ENCODE results near the gene TBC1D21.

The TBC1D21 gene

DNA sequence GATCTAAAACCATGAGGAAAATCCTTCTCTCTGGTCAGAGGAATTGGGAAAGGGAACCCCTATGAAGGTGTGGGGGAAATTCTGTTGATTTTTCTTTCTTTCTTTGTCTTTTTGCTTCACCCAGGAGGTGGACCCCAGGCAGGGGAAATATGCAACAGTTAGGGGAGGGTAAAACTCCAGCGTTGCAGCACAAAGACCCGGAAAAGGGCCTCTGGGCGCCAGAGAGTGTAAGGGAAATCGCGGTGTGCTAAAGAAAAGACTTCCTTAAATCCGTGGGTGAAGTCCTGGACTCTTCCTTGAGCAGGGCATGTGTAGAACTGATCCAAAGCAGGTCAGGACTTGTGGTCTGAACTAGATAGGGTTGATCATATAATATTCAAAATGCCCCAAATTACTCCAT is 11.1 kb upstream of the TBC1D21 start:
- no peak for DNase-seq

GRCh38 chr15:73865379-73865778 is 8.0 kb upstream of the TBC1D21 start:
- DNase-seq = no peak

DNA sequence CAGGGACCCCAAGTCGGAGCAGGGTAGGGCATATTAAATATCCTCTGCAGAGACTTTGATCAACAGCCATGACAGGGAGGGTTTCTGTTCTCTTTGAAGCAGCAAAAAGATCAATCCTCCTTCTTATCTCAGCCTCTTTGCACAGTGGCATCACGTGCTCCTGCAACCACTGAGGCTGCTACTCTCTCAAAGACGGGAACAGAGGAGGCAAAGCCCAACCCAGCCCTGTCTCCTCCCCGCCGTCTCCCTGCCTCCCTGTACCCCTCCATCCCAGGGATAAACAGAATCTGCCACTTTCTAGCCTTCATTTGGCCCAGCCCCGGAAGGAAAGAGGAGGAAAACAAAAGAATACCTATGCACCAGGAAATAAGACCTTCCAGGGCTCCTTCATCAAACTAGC is 7.5 kb upstream of the TBC1D21 start:
- no peak for DNase-seq

GRCh38 chr15:73866481-73866880 is 6.9 kb upstream of the TBC1D21 start:
- no peak for DNase-seq

- no peak for DNase-seq
Measured at GRCh38 chr15:73866881-73867410, 6.4 kb upstream of the TBC1D21 start.

GRCh38 chr15:73867426-73867825 is 5.9 kb upstream of the TBC1D21 start:
- no peak for DNase-seq

- no peak for DNase-seq
Measured at GRCh38 chr15:73867956-73868355, 5.4 kb upstream of the TBC1D21 start.

DNA sequence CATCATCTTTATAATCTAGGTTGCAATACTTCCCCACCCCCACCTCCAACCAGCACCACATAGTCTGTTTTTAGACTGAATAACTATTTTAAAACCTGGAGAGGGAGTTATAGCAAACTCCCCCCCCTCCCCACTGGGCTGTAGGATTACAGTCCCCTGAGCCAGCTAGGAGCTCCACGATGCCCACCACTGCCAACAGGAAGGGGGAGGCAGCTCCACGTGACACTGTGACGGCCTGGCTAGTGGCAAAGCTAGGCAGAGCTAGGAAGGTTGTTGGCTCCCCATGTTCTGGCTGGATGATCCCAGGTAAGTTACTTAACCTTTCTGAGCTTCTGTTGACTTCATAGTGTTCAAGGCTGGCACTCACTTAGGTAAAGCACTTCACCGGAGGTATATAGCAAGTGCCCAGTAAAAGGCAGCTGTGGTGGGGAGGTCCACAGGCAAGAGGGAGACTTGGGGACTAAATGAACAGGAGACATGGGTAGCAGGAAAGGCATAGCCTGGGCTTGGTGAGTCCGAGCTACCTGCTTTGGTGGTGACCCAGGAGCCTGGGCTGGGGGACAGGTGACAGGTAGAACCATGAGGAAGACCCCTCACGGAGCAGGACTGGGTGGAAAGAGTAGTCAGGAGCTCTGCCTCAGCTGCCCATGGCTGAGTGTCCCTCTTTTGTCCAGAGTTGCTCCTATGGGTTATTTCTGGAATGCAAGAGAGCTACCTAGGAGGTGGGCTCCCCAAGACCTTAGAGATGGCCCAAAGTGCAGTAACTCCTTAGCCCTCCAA is 4.0 kb upstream of the TBC1D21 start:
- no peak for DNase-seq

- no peak for DNase-seq
Measured at GRCh38 chr15:73870700-73871408, 2.5 kb upstream of the TBC1D21 start.

DNA sequence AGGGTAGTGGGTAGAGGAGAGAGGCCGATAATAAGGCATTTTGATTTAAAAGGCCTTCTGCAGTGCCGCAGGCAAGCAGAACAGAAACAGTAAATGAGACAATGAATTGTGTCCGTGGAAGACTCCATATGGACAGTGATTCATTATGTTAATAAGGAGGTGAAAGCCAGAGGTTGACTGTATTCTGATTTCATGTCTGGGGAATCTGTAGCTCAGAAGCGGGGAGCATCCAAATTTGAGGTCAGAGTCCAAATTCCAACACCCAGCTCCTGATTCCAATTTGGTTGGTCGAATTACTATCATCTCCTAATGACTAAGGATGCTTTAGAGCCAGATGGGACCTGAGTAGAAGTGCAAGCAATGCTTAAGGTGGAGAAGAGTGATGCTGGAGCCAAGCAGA is 1.0 kb upstream of the TBC1D21 start:
- no peak for DNase-seq

- DNase-seq = peak in 1 of 2 experiments; percentile 11
Measured at GRCh38 chr15:73873889-73874511, 636 bp downstream of the TBC1D21 start.

DNA sequence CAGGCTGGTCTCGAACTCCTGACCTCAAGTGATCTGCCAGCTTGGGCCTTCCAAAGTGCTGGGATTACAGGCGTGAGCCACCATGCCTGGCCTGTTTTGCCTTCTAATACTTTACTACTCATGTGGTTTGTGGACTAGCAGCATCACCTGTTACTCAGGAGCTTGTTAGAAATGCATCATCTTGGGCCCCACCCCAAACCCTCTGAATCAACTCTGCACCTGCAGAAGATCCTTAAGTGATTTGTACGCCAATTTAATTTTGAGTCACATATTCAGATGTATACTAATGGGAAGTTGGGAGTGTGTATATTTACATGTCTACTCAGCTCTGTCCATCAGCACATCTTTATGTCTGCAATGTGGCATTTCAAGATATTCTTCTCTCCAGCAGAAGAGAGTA is 6.1 kb downstream of the TBC1D21 start:
- DNase-seq = no peak

DNA sequence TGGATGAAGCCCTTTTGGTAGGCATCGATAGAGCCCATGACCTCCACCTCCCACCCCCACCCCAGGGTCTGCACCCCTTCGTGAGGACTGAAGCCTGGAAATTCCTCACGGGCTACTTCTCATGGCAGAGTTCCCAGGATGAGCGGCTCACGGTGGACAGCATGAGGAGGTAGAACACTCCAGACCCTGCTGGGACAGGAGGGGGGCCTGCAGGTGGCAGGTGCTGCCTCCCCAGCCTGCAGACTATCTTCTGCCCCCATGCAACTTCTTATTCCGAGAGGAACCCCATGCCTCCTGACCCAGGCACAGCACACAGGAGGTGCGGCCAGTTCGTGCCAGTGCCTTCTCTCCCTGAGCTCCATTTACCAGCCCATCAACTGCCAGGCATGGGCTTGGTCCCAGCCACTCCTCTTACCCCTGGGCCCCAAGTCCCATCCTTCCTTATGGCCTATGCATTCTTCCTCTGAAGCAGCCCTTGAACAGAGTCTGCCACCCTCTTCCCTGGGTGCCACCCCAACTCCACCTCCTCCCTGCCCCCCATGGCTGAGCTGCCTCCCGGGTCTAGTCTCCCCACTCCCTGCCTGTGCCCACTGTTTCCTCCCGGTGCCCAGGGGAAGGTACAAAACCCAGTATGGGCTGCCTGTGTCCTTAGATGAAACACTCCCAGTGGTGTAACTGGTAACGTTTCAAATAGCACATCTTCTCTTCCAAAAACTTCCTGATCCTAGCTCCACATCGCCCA is 8.4 kb downstream of the TBC1D21 start:
- DNase-seq = no peak

GRCh38 chr15:73882761-73883419 is 9.5 kb downstream of the TBC1D21 start:
- DNase-seq = no peak

GRCh38 chr15:73884159-73884558 is 10.8 kb downstream of the TBC1D21 start:
- no peak for DNase-seq

DNA sequence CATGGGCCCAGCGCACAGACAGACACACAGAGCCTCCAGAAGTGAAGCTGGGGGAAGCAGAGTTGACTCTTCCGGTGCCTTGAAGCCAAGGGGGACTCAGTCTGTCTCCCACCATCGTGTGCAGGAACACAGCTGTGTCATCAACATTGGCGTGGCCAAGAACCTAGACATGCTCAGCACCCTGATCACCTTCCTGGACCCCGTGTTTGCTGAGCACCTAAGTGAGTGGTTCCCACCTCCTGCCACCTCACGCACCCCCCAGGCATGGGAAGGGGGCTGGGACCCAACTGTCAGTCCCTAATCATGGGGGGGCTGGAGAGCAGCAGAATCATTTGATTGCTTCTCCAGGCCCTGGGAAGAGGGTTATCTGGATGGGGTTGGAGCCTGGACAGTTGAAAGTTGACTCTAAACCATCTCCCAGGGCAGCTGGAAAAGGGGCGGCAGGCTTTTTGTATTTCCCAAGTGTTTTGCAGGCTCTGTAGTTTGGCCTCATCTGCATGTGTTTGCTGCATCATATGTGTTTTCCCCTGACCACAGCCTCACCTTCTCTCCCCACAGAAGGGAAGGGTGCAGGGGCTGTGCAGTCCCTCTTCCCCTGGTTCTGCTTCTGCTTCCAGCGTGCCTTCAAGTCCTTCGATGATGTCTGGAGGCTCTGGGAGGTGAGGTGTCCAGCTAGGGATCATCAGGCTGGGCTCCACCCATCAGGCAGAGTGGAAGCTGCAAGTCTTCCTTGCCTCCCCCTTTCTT is 12.8 kb downstream of the TBC1D21 start:
- no peak for DNase-seq

GRCh38 chr15:73886717-73887345 is 13.5 kb downstream of the TBC1D21 start:
- DNase-seq = no peak

DNA sequence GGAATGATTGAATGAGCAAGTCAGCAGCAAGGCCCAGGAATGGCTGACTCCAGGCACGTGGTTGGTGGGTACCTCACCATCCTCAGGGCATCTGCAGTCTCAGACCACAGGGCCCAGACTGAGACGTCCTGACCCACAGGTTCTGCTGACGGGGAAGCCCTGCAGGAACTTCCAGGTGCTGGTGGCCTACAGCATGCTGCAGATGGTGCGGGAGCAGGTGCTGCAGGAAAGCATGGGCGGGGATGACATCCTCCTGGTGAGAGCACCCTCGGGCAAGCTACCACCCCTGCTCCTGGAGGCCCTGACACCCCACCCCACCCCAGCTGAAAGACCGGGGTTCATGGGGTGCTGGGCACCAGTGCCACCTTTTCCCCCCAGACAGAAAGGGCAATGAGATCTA is 14.1 kb downstream of the TBC1D21 start:
- no peak for DNase-seq

GRCh38 chr15:73888224-73889041 is 15.1 kb downstream of the TBC1D21 start:
- no peak for DNase-seq

- no peak for DNase-seq
Measured at GRCh38 chr15:73889053-73889761, 15.8 kb downstream of the TBC1D21 start.

Data from stimulated activated CD4-positive, alpha-beta T cell treated with anti-CD3 and anti-CD28 coated beads, Interleukin-4, amount 100 ng/mL, for 4 hours (primary cell).